CD4-positive, alpha-beta T cell (primary cell): ENCODE results near the gene KBTBD4. TPM values are rescaled to one million over a fixed set of nuclear protein-coding genes. Genes with fewer than 3 reads are reported as not detected.

Source experiments
- ATAC-seq: fragments of 200-7000 bp; cut with Tn5 transposase; one replicate; pipeline ENCODE4 v1.10.0; 2022; ENCODE audit warnings: mild to moderate bottlenecking; ENCODE audit not compliant: poor library complexity
- CTCF ChIA-PET: fragments of 350-600 bp; sonication (Branson Sonifier 250); formaldehyde crosslinking; loops from one replicate; lab custom pipeline; 2021; ENCODE audit warnings: antibody characterized with exemption, inconsistent platforms; lab: Charles Lee
- POLR2A ChIA-PET: fragments of 350-600 bp; sonication (Branson Sonifier 250); formaldehyde crosslinking; loops from one replicate; lab custom pipeline; 2021; ENCODE audit warnings: antibody characterized with exemption, inconsistent platforms; lab: Charles Lee
- DNase-seq, 14 experiments: peaks; one replicate each; pipeline ENCODE4 v3.0.0-alpha.2; 2013 to 2020; ENCODE audit warnings: mixed read lengths in 2 of 14
- H3K27ac ChIP-seq, 2 donors: one replicate each; pipeline versions ENCODE4 v1.5.1 to v1.7.0; 2013; ENCODE audit warnings: low read length in 2 of 2, low read depth in 1 of 2, mild to moderate bottlenecking in 1 of 2
- H3K27me3 ChIP-seq, 2 experiments: 1 replicate in 1 of 2; 2 replicates in 1 of 2; pipeline versions ENCODE4 v1.6.1 to v1.7.0; 2013; ENCODE audit warnings: low read length in 2 of 2, control low read depth in 1 of 2, mild to moderate bottlenecking in 1 of 2, moderate library complexity in 1 of 2; ENCODE audit not compliant: insufficient read depth in 2 of 2, control insufficient read depth in 1 of 2
- H3K36me3 ChIP-seq: one replicate; pipeline ENCODE4 v1.6.1; 2013; ENCODE audit warnings: low read length, control low read depth; ENCODE audit not compliant: insufficient read depth
- H3K4me1 ChIP-seq: one replicate; pipeline ENCODE4 v1.6.1; 2013; ENCODE audit warnings: low read length, control low read depth; ENCODE audit not compliant: insufficient read depth
- H3K4me3 ChIP-seq: one replicate; pipeline ENCODE4 v1.5.1; 2013; ENCODE audit warnings: mild to moderate bottlenecking, low read length, moderate library complexity
- H3K9me3 ChIP-seq, 2 experiments: 1 replicate in 1 of 2; 2 replicates in 1 of 2; pipeline versions ENCODE4 v1.6.1 to v1.7.0; 2013; ENCODE audit warnings: low read length in 2 of 2, mild to moderate bottlenecking in 2 of 2, control low read depth in 1 of 2, moderate library complexity in 1 of 2; ENCODE audit not compliant: control insufficient read depth in 1 of 2, insufficient read depth in 1 of 2
- H3K27ac Mint-ChIP-seq: one replicate; pipeline ENCODE4 v1.8.0; 2020; ENCODE audit warnings: mixed read lengths
- H3K27me3 Mint-ChIP-seq: one replicate; pipeline ENCODE4 v1.8.0; 2021; ENCODE audit warnings: mixed read lengths
- H3K36me3 Mint-ChIP-seq: one replicate; pipeline ENCODE4 v1.8.0; 2021; ENCODE audit warnings: low read depth, mixed read lengths
- H3K4me1 Mint-ChIP-seq: one replicate; pipeline ENCODE4 v1.8.0; 2021; ENCODE audit warnings: low read depth, mixed read lengths
- H3K4me3 Mint-ChIP-seq: one replicate; pipeline ENCODE4 v1.8.0; 2020; ENCODE audit warnings: mild to moderate bottlenecking, mixed read lengths
- H3K9me3 Mint-ChIP-seq: one replicate; pipeline ENCODE4 v1.8.0; 2020; ENCODE audit warnings: mixed read lengths
- intact Hi-C, 2 experiments: fragments of 100-400 bp; cut with DNase I in 1 of 2; cut with micrococcal nuclease in 1 of 2; formaldehyde crosslinking; loops; one replicate each; pipeline versions ENCODE4 v1.15.1 to v1.9.0; 2023 to 2025; cut with DNase I, micrococcal nuclease
- total RNA-seq, 174 experiments: library from RNA in 2 of 174; stranded (reverse) in 2 of 174; gene quantifications; one replicate each; pipeline ENCODE4 v1.2.3 and lab custom pipeline; 2021 to 2026
- TF ChIP-seq, protein P1 (sequence below): fragments of 200-600 bp; IDR thresholded peaks from one replicate; pipeline ENCODE4 v1.8.0; 2022; ENCODE audit warnings: antibody characterized with exemption, mild to moderate bottlenecking

Gene KBTBD4
- total RNA-seq, 2 experiments from 2014 or later: 29.1 to 30.2 TPM

DNA sequence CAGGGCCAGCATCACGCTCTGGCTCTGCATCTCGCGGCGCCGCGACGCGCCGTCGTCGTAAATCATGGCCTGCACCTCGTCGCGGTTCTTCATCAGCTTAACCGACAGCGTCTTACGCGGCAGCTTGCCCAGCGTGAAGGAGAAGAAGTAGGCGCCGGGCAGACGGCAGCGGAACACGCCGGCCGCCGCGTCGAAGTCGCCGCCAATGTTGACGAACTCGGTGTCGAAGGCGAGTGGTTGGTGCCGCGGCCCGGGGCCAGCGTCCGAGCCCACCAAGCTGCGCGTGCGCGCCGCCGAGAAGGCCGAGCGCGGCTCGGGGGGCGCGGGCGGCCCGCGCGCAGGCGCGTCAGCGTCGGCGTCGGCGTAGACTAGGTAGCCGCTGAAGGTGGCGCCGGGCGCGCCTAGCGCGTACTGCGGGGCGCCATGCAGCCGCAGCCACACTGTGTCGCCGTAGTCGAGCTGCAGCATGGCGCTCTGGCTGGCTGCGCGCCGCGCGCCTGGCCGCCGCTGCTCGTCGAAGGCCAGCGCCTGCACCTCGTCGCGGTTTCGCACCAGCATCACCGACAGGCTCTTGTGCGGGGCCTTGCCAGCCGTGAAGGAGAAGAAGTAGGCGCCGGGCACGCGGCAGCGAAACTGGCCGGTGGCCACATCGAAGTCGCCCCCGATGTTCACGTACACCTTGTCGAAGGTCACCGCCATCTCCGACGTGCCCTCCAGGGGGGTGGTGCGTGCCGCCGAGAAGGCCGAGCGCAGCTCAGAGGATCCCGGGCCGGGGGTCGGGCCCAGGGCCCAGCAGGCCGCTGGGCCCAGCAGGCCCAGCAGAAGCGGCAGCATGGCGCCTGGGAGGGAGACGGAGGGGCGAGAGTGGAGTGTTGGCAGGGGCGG is 11.4 kb upstream of the KBTBD4 start:
- Mint-ChIP-seq H3K27me3 (peaks cover 28% of the 10 kb centered on the region), H3K27ac (no peak overlapping the region), H3K4me1 (no peaks in the 10 kb centered on the region), H3K4me3 (no peak overlapping the region), H3K36me3 (no peaks in the 10 kb centered on the region), H3K9me3 (no peaks in the 10 kb centered on the region)
- Histone ChIP-seq H3K4me3 (no peak overlapping the region), H3K27me3 (peaks cover 24 to 30% of the 10 kb centered on the region in 2 experiments), H3K4me1 (peaks cover 12% of the 10 kb centered on the region), H3K9me3 (peaks cover 0 to 14% of the 10 kb centered on the region in 2 experiments), H3K36me3 (peaks cover under 1% of the 10 kb centered on the region), H3K27ac (no peak overlapping the region)
- DNase-seq: no peak
- intact Hi-C loops: loop anchor here in 1 of 2 experiments (10.0 kb wide), 1 partner anchor 345 kb away; the partner anchor contains the start of gene ACP2
- ChIA-PET CTCF (no interaction called here), POLR2A (no interaction called here)
- ATAC-seq: no peak
- TF ChIP-seq, protein P1, sequence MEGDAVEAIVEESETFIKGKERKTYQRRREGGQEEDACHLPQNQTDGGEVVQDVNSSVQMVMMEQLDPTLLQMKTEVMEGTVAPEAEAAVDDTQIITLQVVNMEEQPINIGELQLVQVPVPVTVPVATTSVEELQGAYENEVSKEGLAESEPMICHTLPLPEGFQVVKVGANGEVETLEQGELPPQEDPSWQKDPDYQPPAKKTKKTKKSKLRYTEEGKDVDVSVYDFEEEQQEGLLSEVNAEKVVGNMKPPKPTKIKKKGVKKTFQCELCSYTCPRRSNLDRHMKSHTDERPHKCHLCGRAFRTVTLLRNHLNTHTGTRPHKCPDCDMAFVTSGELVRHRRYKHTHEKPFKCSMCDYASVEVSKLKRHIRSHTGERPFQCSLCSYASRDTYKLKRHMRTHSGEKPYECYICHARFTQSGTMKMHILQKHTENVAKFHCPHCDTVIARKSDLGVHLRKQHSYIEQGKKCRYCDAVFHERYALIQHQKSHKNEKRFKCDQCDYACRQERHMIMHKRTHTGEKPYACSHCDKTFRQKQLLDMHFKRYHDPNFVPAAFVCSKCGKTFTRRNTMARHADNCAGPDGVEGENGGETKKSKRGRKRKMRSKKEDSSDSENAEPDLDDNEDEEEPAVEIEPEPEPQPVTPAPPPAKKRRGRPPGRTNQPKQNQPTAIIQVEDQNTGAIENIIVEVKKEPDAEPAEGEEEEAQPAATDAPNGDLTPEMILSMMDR: no peak

DNA sequence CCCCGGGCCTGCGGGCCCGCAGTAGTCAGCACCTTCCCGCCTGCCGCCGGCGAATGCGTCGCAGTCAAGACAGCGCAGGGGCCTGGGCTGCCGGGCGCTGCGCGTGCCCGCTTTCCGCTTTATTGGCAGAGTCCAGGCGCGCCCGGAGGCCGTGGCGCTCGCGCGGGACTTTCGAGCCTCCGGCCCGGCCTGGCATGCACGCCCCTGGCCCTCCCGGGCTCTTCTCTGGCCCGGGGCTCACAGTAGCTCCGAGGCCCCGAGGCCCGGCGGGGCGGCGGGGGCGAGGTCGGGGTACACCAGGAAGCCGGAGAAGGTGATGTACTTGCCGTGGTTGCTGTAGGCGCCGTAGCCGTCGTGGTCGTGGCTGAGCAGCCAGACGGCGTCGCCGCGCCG is 10.8 kb upstream of the KBTBD4 start:
- Mint-ChIP-seq H3K27ac (no peak overlapping the region), H3K4me1 (no peaks in the 10 kb centered on the region), H3K9me3 (no peaks in the 10 kb centered on the region), H3K4me3 (no peak overlapping the region), H3K27me3 (peaks cover 22% of the 10 kb centered on the region), H3K36me3 (peaks cover 6% of the 10 kb centered on the region)
- CTCF ChIA-PET: no interaction called here
- intact Hi-C loops: loop anchor here in 1 of 2 experiments (10.0 kb wide), 1 partner anchor 345 kb away; the partner anchor contains the start of gene ACP2
- peaks cover 19 to 25% of the 10 kb centered on the region in 2 experiments for H3K27me3 ChIP-seq
- H3K4me3 ChIP-seq: no peak overlapping the region
- POLR2A ChIA-PET: no interaction called here
- H3K4me1 ChIP-seq: peaks cover 12% of the 10 kb centered on the region
- no peak for ATAC-seq
- H3K27ac ChIP-seq: no peak overlapping the region
- TF ChIP-seq, protein P1: no peak
- peaks cover 6% of the 10 kb centered on the region for H3K36me3 ChIP-seq
- no peak for DNase-seq
- H3K9me3 ChIP-seq: peaks cover 0 to 7% of the 10 kb centered on the region in 2 experiments

DNA sequence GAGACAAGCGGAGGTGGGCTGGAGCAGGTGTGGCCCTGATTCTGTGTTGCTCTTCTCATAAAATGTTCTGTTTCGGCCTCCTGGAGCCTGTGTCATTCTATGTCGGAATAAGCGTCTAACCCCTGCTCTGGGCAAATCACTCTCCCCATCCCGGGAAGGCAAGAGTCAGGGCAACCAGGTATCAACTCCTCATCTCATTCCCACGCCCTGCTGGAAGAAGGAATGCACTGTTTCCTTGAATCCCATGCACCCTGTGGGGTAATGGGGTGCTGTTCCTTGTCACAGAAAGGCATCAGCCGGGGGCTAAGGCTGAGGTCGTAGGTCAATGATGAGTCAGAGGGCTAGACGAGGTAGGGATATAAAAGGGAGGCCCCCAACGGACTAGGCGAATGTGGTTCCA is 10.3 kb upstream of the KBTBD4 start:
- Mint-ChIP-seq H3K36me3 (peaks cover 10% of the 10 kb centered on the region), H3K4me1 (no peaks in the 10 kb centered on the region), H3K27ac (no peak overlapping the region), H3K4me3 (no peak overlapping the region), H3K27me3 (peaks cover 18% of the 10 kb centered on the region), H3K9me3 (no peaks in the 10 kb centered on the region)
- intact Hi-C loops: loop anchor here in 1 of 2 experiments (10.0 kb wide), 1 partner anchor 344 kb away; the partner anchor contains the start of gene ACP2
- ATAC-seq: no peak
- POLR2A ChIA-PET: no interaction called here
- TF ChIP-seq, protein P1: no peak
- DNase-seq: no peak
- peaks cover 0 to 4% of the 10 kb centered on the region in 2 experiments for H3K9me3 ChIP-seq
- CTCF ChIA-PET: no interaction called here
- H3K4me1 ChIP-seq: peaks cover 8% of the 10 kb centered on the region
- no peak overlapping the region for H3K27ac ChIP-seq
- H3K36me3 ChIP-seq: peaks cover 11% of the 10 kb centered on the region
- H3K27me3 ChIP-seq: peaks cover 16 to 21% of the 10 kb centered on the region in 2 experiments
- no peak overlapping the region for H3K4me3 ChIP-seq
